Jurkat, Clone E6-1 (cell line): ENCODE data around the gene PLA2G6.

Experiments
- DNase-seq: peaks from one replicate; pipeline ENCODE4 v3.0.0-alpha.2; 2011; ENCODE audit warnings: low read depth, low spot score
- H3K4me3 ChIP-seq: 2 replicates; pipeline ENCODE4 v1.5.1; 2011; ENCODE audit warnings: mild to moderate bottlenecking, low read length, control low read depth, moderate library complexity

Gene PLA2G6

DNA sequence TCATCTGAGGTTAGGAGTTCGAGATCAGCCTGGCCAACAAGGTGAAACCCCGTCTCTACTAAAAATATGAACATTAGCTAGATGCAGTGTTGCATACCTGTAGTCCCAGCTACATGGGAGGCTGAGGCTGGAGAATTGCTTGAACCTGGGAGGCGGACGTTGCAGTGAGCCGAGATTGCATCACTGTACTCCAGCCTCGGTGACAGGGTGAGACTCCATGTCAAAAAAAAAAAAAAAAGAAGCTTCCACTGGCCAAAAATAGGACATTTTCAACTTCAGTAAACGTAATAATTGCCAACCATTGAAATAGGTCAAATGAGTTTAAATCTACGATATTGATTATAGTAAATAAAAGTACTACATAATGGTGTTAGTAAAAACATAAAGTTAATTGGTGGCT, 78.0 kb downstream of the PLA2G6 start:
- H3K4me3 ChIP-seq: no peak overlapping the region
- DNase-seq: no peak

DNA sequence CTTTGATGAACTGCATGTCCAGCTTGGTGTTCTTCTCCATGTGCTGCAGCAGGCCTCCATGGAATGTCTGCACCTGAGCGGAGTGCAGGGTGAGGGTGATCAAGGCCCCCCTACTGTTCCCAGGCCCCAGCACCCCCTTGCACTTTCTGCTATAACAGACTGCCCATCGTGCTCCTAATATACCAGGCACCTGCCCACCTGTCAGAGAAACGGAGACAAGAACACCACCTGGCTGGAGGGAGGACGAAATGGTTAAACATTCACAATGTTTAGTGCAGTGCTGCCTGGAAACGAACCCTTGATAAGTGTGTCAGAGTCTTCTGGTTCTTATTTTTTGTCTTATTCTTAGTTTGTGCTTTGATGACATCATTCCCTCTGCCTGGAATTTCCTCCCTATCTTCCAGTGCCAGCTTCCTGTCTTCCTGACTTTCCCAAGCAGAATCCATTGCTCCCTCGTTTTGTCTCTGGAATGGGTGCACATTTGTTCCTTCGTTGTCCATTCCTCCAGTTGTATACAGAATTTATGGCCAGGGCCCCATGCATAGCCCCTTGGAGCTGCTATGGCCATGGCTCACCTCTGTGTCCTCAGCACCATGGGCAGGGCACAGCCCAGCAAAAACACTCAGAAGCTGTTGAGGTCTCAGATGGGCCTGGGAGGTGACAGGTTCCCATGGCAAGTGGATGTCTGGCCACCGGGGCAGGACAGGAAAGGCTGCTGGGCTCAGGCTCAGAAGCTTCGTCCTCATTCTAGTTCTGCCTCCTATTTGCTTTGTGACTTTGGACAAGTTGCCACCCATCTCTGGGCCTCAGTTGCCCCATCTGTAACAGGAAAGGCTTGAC, 83.0 kb downstream of the PLA2G6 start:
- no peak overlapping the region for H3K4me3 ChIP-seq
- DNase-seq: no peak

DNA sequence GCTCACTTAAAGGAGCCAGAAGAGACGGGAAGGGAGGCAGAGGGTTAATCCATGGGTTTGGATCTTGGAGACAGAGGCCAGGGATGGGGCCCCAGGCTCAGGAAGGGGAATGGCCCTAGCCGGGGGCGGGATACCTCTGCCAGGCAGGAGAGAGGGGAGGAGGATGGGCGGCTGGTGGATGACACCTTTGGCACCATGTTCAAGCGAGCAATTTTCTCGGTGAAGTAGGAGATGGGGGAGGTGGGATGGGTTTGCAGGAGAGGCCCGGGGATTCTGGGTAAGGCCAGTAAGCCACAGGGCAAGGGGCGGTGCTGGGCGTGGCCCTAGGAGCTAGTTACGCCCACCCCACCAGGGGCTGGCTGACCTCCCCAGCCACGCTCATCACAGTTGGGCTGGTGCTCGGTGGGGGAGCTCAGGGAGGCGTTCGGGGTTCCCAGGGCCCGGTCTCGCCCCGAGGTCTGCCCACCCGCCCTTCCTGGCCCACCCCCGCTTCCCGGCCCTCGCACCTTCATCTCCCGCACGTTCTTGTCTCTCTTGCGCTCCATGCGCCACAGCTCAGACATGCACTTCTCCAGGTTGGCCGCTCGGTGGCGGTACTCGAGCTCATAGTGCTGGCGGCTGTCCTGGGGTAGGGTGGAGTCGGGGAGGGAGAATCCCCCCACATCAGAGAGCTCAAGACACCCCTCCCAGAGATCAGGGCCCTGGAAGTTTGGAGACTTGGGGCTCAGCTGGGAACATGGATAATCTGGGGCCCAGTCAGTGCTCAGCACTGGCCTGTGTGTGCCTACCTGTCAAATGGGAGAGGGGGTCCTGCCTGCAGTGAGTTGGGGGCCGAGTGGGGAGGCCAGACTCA, 83.8 kb downstream of the PLA2G6 start:
- H3K4me3 ChIP-seq: no peak overlapping the region
- DNase-seq: no peak

DNA sequence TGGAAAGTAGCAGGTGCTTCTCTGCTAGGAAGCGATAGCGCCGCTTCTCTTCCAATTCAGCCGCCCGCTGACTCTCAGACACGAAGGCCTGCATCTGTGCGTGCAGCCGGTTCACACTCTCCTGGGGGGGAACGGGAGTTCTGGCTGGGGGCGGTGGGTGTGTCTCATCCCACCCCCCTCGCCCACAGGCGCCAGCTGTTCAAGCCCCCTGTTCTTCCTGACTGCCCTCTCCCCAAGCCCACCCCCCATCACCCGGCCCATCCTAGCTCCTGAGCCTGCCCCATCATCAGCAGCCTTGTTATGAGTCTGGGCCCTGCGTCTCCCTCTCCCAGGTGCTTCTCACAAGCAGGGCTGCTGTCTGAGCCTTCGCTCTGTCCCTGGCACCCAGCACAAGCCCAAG, 84.6 kb downstream of the PLA2G6 start:
- no peak overlapping the region for H3K4me3 ChIP-seq
- no peak for DNase-seq

DNA sequence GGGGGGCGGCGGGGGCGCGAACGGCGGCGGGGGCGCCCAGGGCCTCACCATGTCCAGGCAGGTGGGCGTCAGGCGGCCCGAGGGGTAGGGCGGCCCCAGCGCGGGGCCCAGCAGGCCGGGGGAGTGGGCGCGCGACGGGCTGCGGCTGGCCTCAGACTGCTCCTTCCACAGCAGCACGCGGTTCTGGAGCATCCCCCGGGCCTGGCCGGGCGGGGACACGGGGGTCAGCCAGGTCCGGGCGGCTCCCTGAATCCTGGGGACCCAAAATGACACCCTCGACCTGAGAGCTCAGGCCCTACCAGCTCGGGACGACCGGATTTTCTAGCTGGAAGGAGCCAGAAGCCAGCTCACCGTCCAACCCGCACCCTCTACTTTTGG, 92.2 kb downstream of the PLA2G6 start:
- no peak overlapping the region for H3K4me3 ChIP-seq
- no peak for DNase-seq

DNA sequence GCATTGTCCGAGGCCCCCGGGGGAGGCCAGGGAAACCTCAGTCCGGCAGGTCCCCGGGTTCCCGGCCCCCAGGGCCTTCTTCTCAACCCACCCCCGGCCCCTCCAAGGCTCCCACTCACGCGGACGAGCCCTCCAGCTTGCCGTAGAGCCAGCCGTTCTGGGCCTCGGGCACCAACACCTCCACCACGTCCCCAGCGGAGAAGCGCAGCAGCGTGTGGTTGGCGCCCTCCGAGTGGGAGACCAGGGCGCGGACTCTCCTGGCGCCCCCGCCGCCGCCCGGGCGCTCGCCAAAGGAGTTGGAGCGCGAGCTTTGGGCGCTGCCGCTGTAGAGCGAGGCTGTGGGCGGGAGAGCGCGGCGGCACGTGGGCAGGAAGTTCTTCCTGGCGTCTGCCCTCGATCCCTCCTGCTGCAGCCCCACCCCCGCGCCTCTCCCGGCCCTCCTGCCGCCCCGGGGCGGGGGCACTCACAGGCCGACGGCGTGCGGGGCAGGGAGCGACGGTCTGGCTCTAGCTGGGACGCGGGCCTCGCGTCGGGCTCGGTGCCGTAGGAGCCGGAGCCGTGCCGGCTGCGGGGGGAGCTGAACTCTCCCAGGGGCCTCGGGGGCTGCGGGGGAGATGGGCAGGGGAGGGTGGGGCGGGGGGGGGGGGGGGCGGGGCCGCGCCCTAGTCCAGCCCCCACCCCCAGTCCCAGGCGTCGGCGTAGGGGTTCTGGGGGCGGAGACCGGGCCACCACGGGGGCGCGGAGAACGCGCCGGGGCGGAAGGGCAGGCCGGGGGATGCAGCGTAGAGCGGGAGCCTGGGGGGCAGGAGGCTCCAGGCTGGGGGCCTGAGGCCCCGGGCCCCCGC, 92.8 kb downstream of the PLA2G6 start:
- H3K4me3 ChIP-seq: no peak overlapping the region
- DNase-seq: no peak

DNA sequence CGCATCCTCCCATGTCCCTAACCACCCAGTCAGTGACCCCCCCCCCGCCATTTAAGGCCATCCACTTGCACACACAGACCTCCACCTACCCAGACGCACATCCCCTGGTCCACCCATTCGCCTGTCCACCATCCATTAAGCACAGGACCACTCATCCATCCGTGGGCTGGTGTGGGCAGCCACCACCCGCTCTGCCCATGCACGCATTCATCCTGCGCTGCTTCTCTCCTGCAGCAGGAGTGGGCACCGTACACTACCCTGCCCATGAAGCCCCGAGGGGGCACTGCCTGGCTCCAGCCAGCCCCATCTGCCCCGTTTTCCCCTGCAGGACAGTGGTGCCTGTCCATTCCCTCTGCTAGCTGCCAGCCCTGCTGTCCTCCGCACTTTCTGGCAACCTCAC, 93.8 kb downstream of the PLA2G6 start:
- no peak for DNase-seq
- H3K4me3 ChIP-seq: no peak overlapping the region

DNA sequence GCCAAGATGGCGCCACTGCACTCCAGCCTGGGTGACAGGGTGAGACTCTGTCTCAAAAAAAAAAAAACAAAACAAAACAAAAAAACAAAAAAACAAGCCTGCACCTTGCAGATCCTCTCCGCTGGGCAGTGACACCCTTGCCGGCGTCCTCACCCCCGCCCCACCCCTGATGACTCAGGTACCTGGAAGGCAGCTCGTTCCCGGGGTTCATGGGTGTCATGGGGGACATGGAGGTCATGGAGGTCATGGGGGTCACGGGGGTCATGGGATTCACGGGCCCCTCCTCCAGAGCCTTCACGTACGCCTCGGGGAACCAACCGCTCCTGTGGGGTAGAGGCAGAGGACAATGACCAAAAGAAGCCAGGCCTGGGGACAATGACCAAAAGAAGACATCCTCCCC, 94.7 kb downstream of the PLA2G6 start:
- no peak overlapping the region for H3K4me3 ChIP-seq
- no peak for DNase-seq

DNA sequence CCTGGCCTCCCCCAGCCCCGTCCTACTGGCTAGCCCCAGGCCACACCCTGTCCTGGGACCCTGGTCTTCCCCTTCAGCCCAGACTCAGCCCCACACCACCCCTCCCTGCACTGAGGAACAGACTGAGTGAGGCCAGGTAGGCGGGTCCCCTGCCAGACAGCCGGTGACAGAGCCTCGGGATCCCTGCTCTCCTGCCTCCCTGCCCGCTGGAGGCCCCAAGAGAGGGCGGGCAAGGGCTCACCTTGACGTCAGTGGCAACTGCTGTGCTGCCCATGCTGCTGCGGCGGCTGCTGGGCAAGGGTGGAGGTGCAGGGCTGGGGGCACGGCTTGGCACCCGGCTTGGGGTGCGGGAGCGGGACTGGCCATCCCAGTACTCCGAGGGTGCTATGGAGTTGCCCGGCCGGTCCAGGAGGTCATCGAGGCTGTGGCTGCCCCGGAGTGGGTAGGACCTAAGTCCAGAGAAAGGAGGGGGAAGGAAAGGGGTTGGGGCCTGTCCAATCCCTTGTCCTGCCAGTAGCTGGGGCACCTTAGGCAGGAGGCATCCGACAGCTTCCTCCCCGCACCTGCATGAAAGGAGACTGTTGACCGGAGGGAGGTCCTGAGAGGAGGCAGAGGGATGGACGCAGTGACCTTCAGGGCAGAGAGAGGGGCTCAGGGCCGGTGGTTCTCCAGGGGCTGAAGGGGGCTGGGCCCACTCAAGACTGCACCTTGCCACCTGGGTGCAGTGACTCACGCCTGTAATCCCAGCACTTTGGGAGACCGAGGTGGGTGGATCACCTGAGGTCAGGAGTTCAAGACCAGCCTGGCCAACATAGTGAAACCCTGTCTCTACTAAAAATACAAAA, 95.4 kb downstream of the PLA2G6 start:
- H3K4me3 ChIP-seq: no peak overlapping the region
- DNase-seq: no peak

DNA sequence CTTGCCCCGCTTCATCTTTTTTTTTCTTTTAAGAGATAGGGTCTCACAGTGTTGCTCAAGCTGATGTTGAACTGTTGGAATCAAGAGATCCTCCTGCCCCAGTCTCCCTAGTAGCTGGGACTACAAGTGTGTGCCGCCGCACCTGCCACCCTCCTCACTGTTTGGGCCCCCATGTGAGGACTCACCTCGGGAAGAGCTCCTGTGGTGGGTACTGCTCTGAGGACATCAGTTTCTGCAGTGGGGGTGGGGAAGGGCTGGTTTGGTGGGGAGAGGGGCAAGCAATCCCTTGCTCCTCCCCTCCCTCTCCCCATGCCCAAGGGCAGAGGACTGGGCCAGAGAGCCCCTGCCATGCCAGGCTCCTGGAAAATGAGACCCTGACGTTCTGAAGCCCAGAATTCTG, 96.1 kb downstream of the PLA2G6 start:
- no peak for DNase-seq
- no peak overlapping the region for H3K4me3 ChIP-seq

DNA sequence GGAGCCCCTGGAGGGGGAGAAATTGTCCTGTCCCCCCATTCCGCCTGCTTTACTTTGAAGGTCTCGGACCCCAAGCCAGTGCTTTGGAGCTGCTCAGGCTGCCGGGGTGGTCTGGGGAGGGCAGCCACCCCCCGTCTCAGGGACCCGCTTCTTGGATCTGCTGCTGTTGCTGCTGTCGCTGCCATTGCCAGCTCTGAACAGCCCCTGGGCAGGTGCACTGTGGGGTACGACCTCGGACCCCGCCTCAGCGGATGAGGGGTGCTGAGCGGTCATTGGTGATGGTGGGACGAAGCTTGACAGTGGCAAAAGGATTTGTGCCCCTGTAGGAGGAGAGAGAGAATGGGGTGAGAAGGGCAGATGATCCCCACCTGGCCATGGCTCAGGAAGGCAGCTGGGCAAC, 96.6 kb downstream of the PLA2G6 start:
- DNase-seq: no peak
- no peak overlapping the region for H3K4me3 ChIP-seq

DNA sequence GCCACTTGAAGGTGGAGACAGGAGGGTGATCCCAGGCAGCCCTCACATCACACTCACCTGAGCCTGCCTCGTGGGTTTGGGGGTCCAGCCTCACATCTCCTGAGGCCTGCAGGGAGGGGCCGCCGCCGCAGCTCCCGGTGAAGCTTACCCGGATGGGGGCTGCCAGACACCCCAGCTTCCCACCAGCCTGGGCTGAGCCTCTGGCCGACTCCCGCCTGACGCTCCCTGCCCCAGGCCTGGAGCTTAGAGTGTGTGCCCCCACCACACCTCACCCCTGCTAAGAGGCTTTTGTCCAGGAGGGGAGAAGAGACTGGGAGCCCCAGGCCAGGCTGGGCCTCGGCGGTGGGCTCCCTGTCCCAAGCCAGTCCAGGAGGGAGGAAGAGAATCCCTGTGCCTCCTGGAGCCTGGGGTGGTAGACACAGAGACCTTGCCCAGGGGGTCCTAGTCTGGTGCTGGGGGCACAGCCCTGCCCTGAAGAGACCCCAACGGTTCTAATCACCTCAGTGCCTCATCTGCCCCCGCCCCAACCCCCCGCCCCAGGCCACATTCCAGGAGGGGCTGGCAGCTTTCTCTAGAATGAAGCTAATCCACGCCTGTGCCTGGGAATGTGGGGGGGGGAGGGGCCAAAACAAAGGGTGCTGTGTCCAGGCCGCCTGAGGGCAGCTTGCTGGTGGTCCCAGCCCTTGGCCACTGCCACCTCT, 97.5 kb downstream of the PLA2G6 start, which contains the start of gene SLC16A8:
Gene SLC16A8 (minus strand): TSS at position 254 of the 701 bp plus-strand sequence. CDS start 1,311 bp downstream, outside the sequence.
- H3K4me3 ChIP-seq: no peak within 1 kb of the TSS
- DNase-seq: no peak

DNA sequence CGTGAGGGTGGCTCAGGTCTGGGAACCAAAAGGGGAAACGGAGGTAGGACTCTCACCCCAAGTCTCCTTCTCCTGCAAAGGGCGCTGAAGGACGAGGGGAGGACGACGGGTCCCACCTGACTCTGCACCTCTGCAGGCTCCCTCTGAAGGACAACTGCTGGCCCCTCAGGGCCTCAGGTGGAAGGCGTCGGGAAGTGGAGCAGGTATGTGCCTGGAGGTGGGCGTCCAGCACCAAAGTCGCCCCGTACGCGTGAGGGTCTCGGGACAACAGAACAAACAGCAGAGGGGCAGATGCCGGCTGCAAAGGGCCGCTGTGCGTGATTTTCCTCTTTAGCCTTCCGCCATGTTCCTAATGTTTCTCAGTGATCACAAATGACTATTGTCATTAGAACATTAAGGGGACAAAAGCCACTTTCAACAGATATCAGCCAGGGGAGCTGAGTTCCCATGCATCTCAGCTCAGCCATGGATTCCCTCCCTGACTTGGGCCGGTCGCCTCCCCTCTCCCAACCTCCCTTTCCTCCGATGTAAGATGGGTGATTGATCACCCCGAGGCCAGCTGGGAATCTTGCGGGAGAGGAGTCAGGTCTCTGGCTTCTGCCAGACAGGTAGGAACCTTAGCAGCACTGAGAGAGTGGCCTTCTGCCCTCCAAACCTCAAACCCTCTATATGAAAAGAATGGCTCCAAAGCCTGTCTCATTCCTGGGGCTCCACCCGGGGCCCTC, 98.5 kb downstream of the PLA2G6 start:
- no peak overlapping the region for H3K4me3 ChIP-seq

DNA sequence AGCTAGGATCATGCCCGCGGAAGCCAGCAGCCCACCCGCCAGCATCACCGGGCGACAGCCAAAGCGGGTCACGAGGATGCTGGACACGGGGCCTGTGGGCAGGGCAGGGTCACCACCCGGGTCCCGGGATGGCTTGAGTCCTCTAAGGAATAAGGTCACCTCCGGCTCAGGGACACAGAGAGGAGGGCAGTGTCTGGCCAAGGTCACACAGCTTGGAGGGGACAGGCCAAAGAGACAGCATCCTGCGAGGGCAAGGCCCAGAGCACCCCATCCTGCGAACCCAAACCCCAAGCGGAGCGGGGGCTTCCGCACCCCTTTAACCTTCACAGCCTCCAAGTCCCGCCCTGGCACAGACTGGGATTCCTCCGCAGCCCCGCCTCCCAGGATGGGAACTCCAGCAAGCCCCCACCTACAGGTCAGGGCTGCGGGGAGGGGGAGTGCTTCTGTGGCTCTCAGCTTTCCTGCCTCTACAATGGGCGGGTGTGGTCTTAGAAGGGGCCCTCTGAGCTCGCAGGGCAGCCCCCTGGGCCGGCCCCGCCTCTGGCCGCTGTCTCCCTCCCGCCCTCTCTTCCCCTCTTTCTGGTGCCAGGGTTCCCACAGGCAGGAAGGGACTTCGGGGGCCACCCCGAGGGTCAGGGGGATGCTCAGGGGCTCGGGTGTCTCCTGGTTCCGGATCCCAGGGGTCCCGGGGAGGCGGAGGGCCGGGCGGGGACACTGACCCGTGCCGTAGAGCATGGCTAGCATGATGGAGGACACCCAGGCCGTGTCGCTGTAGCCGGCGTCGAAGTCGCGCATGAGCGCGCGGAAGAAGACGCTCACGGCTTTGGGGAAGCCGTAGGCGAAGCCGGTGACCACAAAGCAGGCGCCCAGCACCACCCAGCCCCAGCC, 99.4 kb downstream of the PLA2G6 start:
- DNase-seq: no peak
- H3K4me3 ChIP-seq: no peak overlapping the region

More for the DNA sequence above, 98.5 kb downstream of the PLA2G6 start:
- no peak for DNase-seq

DNA sequence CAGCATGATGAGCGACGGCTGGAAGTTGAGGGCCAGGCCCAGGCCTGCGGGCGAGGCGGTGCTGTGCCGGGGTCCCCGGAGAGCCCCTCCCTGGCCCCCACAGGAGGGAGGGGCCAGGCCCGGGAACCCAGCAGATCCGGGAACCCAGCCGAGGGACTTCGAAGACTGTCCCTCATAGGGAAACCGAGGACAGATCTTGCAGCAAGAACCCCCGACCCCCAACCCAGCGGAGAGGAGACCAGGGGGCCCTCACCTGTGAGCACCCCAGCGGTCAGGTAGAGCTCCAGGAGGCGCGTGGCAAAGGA, 100.0 kb downstream of the PLA2G6 start:
- DNase-seq: no peak

DNA sequence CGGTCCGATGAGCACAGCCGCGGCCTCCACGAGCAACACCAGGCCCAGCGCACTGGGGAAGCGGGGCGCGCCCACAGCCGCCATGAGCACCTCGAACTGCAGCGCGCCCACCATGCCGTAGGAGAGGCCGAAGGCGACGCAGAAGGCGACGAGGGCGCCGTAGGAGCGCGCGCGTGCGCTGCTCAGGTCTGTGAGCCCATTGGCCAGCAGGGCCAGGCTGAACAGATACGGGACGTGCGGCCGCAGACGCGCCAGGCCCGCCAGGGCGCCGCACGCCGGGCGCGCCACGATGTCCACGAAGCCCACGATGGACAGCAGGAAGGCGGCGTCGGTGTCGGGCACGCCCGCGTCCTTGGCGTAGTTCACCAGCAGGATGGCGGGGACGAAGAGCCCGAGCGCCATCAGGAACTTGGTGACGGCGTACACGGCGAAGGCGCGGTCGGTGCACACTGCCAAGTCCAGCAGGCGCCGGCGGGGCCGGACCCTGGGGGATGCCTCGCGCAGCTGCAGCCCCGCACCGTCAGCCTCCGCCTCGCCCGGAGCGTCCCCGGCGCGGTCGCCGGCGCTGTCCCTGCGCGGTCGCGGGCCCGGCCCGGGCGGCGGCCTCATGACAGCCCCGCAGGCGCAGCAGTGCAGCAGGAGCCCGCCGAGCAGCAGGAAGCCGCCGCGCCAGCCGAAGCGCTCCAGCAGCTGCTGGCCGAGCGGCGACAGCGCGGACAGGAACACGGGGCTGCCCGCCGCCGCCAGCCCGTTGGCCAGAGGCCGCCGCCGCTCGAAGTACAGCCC, 100.6 kb downstream of the PLA2G6 start:
- no peak overlapping the region for H3K4me3 ChIP-seq

More for the DNA sequence above, 100.0 kb downstream of the PLA2G6 start:
- no peak overlapping the region for H3K4me3 ChIP-seq

More for the DNA sequence above, 100.6 kb downstream of the PLA2G6 start:
- no peak for DNase-seq
